Lower leg skin (tissue), 4 donors: Measurements from ENCODE around the gene CRYBA4. TPM values are rescaled to one million over a fixed set of nuclear protein-coding genes. Genes with fewer than 3 reads are reported as not detected.

Experiments used
- DNase-seq, 2 donors: peaks; one replicate each; pipeline ENCODE4 v3.0.0-alpha.2; 2019; ENCODE audit warnings: low spot score in 2 of 2
- H3K4me3 ChIP-seq: fragments of 200-600 bp; sonication (generic); 2 replicates; pipeline ENCODE4 v1.5.1; 2017; ENCODE audit warnings: mild to moderate bottlenecking, low read depth; ENCODE audit not compliant: poor library complexity, severe bottlenecking
- POLR2A ChIP-seq, 2 donors: fragments of 450-650 bp; IDR thresholded peaks; one replicate each; pipeline ENCODE4 v1.6.1; 2016 to 2017; ENCODE audit warnings: antibody characterized with exemption in 2 of 2, mild to moderate bottlenecking in 1 of 2, moderate library complexity in 1 of 2
- WGBS, 2 donors: methylation state at CpG; one replicate each; pipeline ENCODE4 v1.1.5; 2018; 5-methylcytosine and 5-hydroxymethylcytosine counted together
- intact Hi-C: fragments of 100-400 bp; cut with DNase I; formaldehyde crosslinking; loops from one replicate; pipeline ENCODE4 v1.15.0; 2023; ENCODE audit warnings: low total_unique reads
- total RNA-seq, 4 donors: library from RNA; depleted of rRNA; stranded (reverse); fragments of >200 nt; gene quantifications; one replicate each; pipeline ENCODE4 v1.1.0, GENCODE V29; 2016
- TF ChIP-seq, protein P1 (sequence below), 3 donors: fragments of 450-650 bp; IDR thresholded peaks; one replicate each; pipeline ENCODE4 v1.5.1; 2016; ENCODE audit warnings: antibody characterized with exemption in 3 of 3, mild to moderate bottlenecking in 3 of 3, moderate library complexity in 2 of 3

The CRYBA4 gene
- total RNA-seq, 4 donors from 2014 or later: not detected

DNA sequence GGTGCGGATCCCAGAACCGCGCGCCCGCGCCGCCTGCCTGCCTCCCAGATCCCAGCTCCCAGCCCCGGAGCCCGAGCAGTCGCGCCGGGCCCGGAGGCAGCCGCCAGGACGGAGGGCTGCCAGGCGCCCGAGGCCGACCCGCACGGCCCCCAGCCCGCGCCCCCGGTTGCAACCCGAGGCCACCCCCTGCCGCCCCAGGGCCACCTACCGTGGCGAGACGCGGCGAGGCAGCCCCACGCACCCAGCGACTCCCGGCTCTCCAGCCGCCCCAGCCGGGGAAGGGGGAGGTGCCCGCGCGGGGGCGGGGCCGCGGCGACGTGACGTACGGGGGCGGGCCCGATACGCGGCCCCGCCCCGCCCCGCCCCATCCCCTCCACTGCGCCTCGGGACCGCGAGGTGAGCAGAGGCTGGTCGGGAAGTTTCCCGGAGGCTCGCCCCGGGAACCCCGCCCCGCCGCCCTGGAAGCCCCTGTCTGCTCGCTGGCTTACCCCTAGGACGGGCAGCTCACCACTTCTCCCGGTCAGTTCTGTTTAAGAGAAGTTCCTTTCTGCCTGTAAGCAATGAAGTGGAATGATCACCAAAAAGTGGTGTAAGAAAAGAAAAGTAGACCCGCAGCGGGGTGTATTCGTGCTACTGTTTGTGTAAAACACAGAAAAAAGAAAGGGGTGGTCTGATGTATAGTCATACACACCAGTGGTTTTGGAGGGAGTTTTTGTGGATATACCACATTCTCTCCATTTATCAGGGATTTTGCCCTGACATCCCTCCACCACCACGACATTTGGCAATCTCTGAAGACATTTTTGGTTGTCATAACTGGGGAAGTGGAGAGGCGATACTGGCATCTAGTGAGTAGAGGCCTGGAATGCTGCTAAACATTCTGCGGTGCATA is 31.7 kb upstream of the CRYBA4 start, which contains the start of gene TPST2:
Gene TPST2, minus strand, starts transcription at position 288 of the 892 bp plus-strand sequence. CDS start 48,502 bp downstream, outside the sequence.
- intact Hi-C loops: no loop called here
- peak within 1 kb of the TSS; percentile 89 for H3K4me3 ChIP-seq
- DNase-seq: peak; percentile 51 to 96
- TF ChIP-seq POLR2A (IDR thresholded peaks at IDR 0.05): no peak
- TF ChIP-seq, protein P1, sequence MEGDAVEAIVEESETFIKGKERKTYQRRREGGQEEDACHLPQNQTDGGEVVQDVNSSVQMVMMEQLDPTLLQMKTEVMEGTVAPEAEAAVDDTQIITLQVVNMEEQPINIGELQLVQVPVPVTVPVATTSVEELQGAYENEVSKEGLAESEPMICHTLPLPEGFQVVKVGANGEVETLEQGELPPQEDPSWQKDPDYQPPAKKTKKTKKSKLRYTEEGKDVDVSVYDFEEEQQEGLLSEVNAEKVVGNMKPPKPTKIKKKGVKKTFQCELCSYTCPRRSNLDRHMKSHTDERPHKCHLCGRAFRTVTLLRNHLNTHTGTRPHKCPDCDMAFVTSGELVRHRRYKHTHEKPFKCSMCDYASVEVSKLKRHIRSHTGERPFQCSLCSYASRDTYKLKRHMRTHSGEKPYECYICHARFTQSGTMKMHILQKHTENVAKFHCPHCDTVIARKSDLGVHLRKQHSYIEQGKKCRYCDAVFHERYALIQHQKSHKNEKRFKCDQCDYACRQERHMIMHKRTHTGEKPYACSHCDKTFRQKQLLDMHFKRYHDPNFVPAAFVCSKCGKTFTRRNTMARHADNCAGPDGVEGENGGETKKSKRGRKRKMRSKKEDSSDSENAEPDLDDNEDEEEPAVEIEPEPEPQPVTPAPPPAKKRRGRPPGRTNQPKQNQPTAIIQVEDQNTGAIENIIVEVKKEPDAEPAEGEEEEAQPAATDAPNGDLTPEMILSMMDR (IDR thresholded peaks at IDR 0.05): no peak
- WGBS, 2 donors: 1 to 4% methylated on average over 14 to 30 of the region's 72 CpGs

DNA sequence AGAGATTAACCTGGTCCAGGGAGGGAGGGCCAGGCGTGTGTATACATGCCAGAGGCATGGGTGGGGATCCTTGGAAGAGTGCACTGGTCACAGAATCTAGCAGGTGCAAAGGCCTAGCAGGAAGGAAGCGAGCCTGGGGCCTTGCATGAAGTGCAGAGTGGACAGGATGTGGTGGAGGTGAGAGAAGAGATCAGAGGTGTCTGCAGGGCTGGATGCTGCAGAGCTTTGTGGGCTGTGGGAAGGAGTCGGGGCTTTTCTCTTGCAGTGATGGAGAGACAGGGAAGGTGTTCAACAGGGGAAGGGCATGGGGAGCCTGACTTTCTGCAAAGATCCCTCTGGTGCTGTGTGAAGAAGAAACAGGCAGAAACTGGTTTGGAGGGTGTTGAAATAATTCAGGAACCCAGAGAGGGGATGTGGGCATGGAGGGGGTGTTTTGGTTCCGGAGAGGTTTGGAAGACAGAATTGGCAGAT is 29.3 kb upstream of the CRYBA4 start:
- intact Hi-C loops: no loop called here
- 60 to 66% methylated on average over 4 of the region's 4 CpGs for WGBS, 2 donors
- DNase-seq: no peak
- no peak for TF ChIP-seq POLR2A (IDR thresholded peaks at IDR 0.05)
- TF ChIP-seq, protein P1 (IDR thresholded peaks at IDR 0.05): no peak
- H3K4me3 ChIP-seq: no peak overlapping the region

DNA sequence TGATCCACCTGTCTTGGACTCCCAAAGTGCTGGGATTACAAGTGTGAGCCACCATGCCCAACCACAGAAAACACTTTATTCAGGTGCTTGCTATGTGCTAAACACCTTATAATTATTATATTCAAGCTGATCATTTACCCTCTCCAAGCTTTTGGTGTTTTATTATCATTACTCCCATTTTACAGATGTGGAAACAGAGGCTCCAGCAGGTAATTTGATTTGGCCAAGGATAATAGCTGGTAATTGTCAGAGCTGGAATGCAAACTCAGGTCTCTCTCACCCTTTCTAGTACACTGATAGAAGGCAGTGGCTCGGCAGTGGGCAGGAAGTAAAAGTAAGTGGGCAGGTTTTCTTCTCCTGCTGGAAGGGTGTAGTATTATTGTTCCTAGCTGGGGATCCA is 28.0 kb upstream of the CRYBA4 start:
- WGBS, 2 donors: 60 to 77% methylated on average over 1 of the region's 1 CpG
- TF ChIP-seq, protein P1 (IDR thresholded peaks at IDR 0.05): no peak
- TF ChIP-seq POLR2A (IDR thresholded peaks at IDR 0.05): no peak
- DNase-seq: no peak
- H3K4me3 ChIP-seq: no peak overlapping the region
- intact Hi-C loops: no loop called here

DNA sequence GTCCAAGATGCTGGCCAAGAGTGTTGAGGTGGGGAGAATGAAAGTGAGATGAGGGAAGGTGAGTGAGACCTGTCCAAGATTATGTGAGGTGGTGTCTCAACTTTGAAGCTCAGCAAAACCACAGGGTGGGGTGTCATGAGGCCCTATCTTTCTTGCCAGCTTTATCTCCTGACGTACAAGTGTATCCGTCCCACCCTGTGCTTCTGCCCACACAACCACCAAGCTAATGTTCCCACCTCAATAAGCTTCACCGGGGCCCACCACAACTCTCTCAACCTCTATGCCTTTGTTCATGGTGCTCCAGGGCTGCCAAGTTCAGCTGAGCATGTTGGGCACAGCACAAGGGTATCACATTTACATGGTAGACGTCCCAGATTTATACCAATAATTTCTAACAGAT is 24.7 kb upstream of the CRYBA4 start:
- intact Hi-C loops: no loop called here
- 72 to 76% methylated on average over 4 of the region's 4 CpGs for WGBS, 2 donors
- DNase-seq: no peak
- H3K4me3 ChIP-seq: no peak overlapping the region
- TF ChIP-seq POLR2A (IDR thresholded peaks at IDR 0.05): no peak
- TF ChIP-seq, protein P1 (IDR thresholded peaks at IDR 0.05): no peak

DNA sequence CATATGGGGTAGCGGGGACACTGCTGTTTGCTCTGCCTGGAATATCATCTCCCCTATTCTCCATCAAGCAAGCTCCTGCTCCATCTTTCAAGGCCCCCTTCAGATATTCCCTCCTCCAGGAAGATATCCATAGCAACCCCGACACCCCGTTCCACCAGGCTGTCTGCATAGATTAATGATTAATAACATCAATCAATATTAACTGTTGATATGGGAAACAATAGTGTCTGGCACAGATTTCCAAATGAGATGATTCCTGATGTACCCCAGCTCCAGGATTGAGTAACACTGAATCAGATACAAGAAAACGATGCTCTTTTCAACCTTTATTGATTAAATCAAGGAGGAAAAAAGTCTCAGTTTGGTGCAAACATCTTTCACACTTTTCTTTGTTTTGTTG is 24.3 kb upstream of the CRYBA4 start:
- DNase-seq: no peak
- WGBS, 2 donors: 77 to 80% methylated on average over 4 of the region's 4 CpGs
- TF ChIP-seq, protein P1 (IDR thresholded peaks at IDR 0.05): no peak
- no peak for TF ChIP-seq POLR2A (IDR thresholded peaks at IDR 0.05)
- H3K4me3 ChIP-seq: no peak overlapping the region
- intact Hi-C loops: no loop called here
